Measurements from ENCODE around the gene SCN2B. TPM values are rescaled to one million over a fixed set of nuclear protein-coding genes. Genes with fewer than 3 reads are reported as not detected.

The SCN2B gene
- total RNA-seq, 1 experiment from 2014 or later, result 0.20 TPM

DNA sequence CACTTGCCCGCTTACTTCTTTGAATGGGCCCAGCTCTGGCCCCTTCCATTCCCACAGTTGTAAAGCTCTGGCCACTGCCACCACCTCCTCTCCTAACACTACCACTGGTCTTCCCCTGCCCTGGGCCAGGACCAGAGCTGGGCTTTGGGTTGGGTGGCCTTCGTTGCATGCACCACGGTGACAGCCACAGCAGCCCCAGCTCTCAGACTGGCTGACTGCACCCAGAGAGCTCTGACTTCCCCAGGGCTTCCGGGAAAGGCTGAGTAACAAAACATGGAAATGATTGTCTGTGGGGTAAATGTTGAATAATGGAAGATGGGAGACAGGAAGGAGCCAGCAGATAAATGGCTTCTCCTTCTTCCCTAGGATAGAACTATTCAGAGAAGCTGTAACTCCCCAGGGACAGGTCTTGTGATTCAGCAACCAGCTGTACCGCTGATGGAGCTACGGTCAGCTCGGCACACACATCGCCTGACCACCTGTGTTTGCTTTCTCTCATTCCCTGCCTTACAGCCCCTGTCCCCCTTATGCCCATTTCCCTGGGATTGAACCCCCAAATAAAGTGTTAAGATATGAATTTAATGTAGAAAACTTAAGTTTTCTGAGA, 51.4 kb downstream of the SCN2B start (continued):
- TF ChIP-seq ZNF138 (CRISPR knock-in tag; conservative IDR thresholded peaks at IDR 0.05), result no peak
- TF ChIP-seq ZNF671 (CRISPR knock-in tag; IDR thresholded peaks at IDR 0.05), result no peak
- TF ChIP-seq, protein P1, sequence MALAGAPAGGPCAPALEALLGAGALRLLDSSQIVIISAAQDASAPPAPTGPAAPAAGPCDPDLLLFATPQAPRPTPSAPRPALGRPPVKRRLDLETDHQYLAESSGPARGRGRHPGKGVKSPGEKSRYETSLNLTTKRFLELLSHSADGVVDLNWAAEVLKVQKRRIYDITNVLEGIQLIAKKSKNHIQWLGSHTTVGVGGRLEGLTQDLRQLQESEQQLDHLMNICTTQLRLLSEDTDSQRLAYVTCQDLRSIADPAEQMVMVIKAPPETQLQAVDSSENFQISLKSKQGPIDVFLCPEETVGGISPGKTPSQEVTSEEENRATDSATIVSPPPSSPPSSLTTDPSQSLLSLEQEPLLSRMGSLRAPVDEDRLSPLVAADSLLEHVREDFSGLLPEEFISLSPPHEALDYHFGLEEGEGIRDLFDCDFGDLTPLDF (CRISPR knock-in tag; IDR thresholded peaks at IDR 0.05), result no peak
- no peak for TF ChIP-seq ELF4 (CRISPR knock-in tag; IDR thresholded peaks at IDR 0.05; ENCODE audit: low read depth)
- no peak for TF ChIP-seq NFATC4 (CRISPR knock-in tag; IDR thresholded peaks at IDR 0.05)

DNA sequence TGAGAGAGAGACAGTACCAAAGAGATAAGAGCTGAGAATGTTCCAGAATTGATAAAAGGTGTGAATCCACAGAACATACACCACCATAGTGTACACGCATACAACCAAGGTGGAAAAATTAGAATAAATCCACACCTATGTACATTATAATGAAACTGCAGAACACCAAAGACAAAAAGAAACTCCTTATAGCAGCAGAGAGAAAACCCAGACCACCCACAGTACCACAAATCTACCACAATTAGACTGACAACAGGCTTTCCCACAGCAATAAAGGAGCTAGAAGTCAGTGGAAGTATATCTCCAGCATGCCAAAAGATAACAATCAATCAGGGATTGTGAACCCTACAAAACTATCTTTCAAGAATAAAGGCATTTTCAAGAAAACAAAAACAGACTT, 55.6 kb downstream of the SCN2B start:
- Mint-ChIP-seq H3K27ac (no peak overlapping the region), H3K27me3 (ENCODE audit: low read depth) (no peaks in the 10 kb centered on the region), H3K4me3 (no peak overlapping the region), H3K9me3 (peaks cover 7% of the 10 kb centered on the region; the same call in 1 of the 2 replicates), H3K4me1 (peaks cover 11% of the 10 kb centered on the region), H3K36me3 (no peaks in the 10 kb centered on the region; the same call in 1 of the 2 replicates)
- ChIA-PET CTCF (no interaction called here), POLR2A (no interaction called here)
- no peak for TF ChIP-seq SOX15 (CRISPR knock-in tag; IDR thresholded peaks at IDR 0.05)
- TF ChIP-seq, protein P2, sequence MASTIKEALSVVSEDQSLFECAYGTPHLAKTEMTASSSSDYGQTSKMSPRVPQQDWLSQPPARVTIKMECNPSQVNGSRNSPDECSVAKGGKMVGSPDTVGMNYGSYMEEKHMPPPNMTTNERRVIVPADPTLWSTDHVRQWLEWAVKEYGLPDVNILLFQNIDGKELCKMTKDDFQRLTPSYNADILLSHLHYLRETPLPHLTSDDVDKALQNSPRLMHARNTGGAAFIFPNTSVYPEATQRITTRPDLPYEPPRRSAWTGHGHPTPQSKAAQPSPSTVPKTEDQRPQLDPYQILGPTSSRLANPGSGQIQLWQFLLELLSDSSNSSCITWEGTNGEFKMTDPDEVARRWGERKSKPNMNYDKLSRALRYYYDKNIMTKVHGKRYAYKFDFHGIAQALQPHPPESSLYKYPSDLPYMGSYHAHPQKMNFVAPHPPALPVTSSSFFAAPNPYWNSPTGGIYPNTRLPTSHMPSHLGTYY (CRISPR knock-in tag; IDR thresholded peaks at IDR 0.05), result no peak
- TF ChIP-seq, protein P3, sequence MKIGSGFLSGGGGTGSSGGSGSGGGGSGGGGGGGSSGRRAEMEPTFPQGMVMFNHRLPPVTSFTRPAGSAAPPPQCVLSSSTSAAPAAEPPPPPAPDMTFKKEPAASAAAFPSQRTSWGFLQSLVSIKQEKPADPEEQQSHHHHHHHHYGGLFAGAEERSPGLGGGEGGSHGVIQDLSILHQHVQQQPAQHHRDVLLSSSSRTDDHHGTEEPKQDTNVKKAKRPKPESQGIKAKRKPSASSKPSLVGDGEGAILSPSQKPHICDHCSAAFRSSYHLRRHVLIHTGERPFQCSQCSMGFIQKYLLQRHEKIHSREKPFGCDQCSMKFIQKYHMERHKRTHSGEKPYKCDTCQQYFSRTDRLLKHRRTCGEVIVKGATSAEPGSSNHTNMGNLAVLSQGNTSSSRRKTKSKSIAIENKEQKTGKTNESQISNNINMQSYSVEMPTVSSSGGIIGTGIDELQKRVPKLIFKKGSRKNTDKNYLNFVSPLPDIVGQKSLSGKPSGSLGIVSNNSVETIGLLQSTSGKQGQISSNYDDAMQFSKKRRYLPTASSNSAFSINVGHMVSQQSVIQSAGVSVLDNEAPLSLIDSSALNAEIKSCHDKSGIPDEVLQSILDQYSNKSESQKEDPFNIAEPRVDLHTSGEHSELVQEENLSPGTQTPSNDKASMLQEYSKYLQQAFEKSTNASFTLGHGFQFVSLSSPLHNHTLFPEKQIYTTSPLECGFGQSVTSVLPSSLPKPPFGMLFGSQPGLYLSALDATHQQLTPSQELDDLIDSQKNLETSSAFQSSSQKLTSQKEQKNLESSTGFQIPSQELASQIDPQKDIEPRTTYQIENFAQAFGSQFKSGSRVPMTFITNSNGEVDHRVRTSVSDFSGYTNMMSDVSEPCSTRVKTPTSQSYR (CRISPR knock-in tag; IDR thresholded peaks at IDR 0.05), result no peak
- no peak for TF ChIP-seq SMAD3 (CRISPR knock-in tag; IDR thresholded peaks at IDR 0.05; ENCODE audit: borderline replicate concordance)
- DNase-seq (ENCODE audit: low spot score), result no peak
- no peak for ATAC-seq

DNA sequence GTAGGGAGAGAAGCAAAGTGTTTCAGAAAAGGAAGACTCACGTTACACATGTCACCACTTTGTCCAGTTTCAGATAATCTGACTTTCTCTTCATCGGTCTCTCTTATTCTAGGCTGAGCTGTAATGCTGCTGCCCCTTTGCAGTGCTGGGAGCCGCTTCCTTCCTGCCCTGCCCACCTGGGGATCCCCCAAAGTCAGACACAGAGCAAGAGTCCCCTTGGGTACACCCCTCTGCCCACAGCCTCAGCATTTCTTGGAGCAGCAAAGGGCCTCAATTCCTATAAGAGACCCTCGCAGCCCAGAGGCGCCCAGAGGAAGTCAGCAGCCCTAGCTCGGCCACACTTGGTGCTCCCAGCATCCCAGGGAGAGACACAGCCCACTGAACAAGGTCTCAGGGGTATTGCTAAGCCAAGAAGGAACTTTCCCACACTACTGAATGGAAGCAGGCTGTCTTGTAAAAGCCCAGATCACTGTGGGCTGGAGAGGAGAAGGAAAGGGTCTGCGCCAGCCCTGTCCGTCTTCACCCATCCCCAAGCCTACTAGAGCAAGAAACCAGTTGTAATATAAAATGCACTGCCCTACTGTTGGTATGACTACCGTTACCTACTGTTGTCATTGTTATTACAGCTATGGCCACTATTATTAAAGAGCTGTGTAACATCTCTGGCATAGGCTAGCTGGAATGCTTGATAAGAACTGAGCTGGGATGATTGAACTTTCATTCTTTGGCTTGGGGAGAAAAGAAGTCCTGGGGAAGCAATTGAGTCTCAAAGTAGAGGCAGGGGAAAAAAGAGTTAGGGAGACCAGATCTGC, 58.4 kb downstream of the SCN2B start:
- Mint-ChIP-seq H3K36me3 (no peaks in the 10 kb centered on the region; the same call in 1 of the 2 replicates), H3K27me3 (ENCODE audit: low read depth) (no peaks in the 10 kb centered on the region; the same call in 1 of the 2 replicates), H3K4me1 (peaks cover 11% of the 10 kb centered on the region), H3K4me3 (no peak overlapping the region), H3K27ac (no peak overlapping the region), H3K9me3 (peaks cover 7% of the 10 kb centered on the region; the same call in 1 of the 2 replicates)
- ATAC-seq, result no peak
- ChIA-PET POLR2A (no interaction called here), CTCF (interaction anchor here (1.2 to 1.5 kb wide), 2 partner anchors 38 to 53 kb away, joined by 3 read pairs; no protein-coding TSS in a partner anchor)
- DNase-seq (ENCODE audit: low spot score), result no peak
- TF ChIP-seq ZNF396 (CRISPR knock-in tag; IDR thresholded peaks at IDR 0.05; ENCODE audit: borderline replicate concordance), result no peak
- no peak for TF ChIP-seq NR3C1 (CRISPR knock-in tag; conservative IDR thresholded peaks at IDR 0.05; ENCODE audit: low read depth)
- no peak for TF ChIP-seq PRRX2 (CRISPR knock-in tag; IDR thresholded peaks at IDR 0.05)
- TF ChIP-seq, protein P4, sequence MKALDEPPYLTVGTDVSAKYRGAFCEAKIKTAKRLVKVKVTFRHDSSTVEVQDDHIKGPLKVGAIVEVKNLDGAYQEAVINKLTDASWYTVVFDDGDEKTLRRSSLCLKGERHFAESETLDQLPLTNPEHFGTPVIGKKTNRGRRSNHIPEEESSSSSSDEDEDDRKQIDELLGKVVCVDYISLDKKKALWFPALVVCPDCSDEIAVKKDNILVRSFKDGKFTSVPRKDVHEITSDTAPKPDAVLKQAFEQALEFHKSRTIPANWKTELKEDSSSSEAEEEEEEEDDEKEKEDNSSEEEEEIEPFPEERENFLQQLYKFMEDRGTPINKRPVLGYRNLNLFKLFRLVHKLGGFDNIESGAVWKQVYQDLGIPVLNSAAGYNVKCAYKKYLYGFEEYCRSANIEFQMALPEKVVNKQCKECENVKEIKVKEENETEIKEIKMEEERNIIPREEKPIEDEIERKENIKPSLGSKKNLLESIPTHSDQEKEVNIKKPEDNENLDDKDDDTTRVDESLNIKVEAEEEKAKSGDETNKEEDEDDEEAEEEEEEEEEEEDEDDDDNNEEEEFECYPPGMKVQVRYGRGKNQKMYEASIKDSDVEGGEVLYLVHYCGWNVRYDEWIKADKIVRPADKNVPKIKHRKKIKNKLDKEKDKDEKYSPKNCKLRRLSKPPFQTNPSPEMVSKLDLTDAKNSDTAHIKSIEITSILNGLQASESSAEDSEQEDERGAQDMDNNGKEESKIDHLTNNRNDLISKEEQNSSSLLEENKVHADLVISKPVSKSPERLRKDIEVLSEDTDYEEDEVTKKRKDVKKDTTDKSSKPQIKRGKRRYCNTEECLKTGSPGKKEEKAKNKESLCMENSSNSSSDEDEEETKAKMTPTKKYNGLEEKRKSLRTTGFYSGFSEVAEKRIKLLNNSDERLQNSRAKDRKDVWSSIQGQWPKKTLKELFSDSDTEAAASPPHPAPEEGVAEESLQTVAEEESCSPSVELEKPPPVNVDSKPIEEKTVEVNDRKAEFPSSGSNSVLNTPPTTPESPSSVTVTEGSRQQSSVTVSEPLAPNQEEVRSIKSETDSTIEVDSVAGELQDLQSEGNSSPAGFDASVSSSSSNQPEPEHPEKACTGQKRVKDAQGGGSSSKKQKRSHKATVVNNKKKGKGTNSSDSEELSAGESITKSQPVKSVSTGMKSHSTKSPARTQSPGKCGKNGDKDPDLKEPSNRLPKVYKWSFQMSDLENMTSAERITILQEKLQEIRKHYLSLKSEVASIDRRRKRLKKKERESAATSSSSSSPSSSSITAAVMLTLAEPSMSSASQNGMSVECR (CRISPR knock-in tag; IDR thresholded peaks at IDR 0.05; ENCODE audit: borderline replicate concordance), result no peak
- TF ChIP-seq, protein P5, sequence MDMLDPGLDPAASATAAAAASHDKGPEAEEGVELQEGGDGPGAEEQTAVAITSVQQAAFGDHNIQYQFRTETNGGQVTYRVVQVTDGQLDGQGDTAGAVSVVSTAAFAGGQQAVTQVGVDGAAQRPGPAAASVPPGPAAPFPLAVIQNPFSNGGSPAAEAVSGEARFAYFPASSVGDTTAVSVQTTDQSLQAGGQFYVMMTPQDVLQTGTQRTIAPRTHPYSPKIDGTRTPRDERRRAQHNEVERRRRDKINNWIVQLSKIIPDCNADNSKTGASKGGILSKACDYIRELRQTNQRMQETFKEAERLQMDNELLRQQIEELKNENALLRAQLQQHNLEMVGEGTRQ (CRISPR knock-in tag; IDR thresholded peaks at IDR 0.05), result no peak
- TF ChIP-seq, protein P6, sequence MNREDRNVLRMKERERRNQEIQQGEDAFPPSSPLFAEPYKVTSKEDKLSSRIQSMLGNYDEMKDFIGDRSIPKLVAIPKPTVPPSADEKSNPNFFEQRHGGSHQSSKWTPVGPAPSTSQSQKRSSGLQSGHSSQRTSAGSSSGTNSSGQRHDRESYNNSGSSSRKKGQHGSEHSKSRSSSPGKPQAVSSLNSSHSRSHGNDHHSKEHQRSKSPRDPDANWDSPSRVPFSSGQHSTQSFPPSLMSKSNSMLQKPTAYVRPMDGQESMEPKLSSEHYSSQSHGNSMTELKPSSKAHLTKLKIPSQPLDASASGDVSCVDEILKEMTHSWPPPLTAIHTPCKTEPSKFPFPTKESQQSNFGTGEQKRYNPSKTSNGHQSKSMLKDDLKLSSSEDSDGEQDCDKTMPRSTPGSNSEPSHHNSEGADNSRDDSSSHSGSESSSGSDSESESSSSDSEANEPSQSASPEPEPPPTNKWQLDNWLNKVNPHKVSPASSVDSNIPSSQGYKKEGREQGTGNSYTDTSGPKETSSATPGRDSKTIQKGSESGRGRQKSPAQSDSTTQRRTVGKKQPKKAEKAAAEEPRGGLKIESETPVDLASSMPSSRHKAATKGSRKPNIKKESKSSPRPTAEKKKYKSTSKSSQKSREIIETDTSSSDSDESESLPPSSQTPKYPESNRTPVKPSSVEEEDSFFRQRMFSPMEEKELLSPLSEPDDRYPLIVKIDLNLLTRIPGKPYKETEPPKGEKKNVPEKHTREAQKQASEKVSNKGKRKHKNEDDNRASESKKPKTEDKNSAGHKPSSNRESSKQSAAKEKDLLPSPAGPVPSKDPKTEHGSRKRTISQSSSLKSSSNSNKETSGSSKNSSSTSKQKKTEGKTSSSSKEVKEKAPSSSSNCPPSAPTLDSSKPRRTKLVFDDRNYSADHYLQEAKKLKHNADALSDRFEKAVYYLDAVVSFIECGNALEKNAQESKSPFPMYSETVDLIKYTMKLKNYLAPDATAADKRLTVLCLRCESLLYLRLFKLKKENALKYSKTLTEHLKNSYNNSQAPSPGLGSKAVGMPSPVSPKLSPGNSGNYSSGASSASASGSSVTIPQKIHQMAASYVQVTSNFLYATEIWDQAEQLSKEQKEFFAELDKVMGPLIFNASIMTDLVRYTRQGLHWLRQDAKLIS (CRISPR knock-in tag; IDR thresholded peaks at IDR 0.05; ENCODE audit: borderline replicate concordance), result no peak
- TF ChIP-seq, protein P7, sequence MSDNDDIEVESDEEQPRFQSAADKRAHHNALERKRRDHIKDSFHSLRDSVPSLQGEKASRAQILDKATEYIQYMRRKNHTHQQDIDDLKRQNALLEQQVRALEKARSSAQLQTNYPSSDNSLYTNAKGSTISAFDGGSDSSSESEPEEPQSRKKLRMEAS (CRISPR knock-in tag; IDR thresholded peaks at IDR 0.05), result no peak

All from WTC11 (cell line).